HG03571 (cell line): ENCODE results near the gene ANXA7.
"Not testable (repeated sequence)": the region's sequence is repeated elsewhere in the genome, so short reads cannot be mapped to it uniquely, and the experiment has no call there.

Experiments
- ATAC-seq: cut with Tn5 transposase; IDR thresholded peaks from one replicate; pipeline ENCODE4 v1.9.1; 2021; ENCODE audit not compliant: unreplicated experiment

ANXA7 gene

DNA sequence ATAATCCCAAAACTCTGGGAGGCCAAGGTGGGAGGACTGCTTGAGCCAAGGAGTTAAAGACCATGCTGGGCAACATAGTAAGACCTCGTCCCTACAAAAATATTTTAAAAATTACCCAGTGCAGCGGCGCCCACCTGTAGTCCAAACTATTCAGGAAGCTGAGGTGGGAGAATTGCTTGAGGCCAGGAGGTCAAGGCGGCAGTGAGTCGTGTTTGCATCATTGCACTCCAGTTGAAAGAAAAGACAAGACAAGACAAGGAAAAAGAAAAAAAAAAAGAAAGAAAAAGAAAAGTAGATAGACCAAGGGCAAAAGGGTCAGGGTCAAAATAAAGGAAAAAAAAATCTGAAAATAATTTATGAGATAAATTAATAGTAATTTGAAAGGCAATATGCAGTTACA lies 5.8 kb downstream of the ANXA7 start:
- ATAC-seq: no peak

DNA sequence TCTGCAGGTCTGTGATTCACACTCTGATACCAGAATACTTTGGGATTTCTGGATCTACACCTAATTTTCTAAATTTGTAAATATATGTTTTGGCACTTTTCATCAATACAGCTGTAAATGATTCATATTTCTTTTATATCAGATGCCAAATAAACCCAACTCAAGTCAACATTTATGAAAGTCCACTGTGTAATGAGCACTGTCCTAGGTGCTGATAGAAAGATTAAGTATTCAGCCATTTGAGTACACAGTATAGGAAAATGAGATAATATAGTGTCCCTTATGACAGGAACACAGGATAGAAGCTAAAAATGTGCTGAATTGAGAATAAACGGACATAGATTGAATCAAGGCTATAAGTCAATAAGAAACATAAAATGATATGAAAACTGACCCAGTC lies 6.4 kb downstream of the ANXA7 start:
- ATAC-seq: no peak

DNA sequence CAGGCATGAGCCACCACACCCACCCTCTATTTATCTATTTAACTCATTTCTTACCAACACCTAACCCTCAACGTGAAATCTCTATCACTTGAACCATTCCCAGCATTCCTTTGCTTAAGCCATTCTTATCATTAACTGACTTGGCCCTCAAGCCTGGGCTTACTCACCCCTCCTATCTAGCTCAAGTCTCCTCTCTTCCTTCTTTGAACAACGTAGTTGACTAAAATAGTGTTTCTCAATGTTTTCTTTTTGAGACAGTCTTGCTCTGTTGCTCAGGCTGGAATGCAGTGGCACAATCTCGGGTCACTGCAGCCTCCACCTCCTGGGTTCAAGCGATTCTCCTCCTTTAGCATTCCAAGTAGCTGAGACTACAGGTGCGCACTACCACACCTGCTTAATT lies 7.0 kb downstream of the ANXA7 start:
- ATAC-seq: no peak

DNA sequence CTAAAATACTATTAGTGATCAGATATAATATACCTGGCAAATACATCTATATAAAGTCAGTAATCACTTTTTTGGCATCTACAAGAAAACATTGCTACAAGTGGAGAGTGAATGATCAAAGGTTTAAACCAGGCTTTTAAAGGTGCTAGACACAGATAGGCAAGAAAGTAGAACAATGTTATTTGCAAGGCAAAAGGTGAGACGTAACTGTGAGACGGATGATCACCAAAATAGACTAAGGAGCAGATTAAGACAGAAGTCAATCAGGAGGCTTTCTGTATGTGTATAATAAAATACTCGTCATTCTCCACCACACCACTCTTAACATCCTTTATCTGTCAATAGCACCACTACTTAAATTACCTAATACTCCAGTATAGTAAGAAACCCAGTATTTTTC lies 8.3 kb downstream of the ANXA7 start:
- ATAC-seq: no peak

DNA sequence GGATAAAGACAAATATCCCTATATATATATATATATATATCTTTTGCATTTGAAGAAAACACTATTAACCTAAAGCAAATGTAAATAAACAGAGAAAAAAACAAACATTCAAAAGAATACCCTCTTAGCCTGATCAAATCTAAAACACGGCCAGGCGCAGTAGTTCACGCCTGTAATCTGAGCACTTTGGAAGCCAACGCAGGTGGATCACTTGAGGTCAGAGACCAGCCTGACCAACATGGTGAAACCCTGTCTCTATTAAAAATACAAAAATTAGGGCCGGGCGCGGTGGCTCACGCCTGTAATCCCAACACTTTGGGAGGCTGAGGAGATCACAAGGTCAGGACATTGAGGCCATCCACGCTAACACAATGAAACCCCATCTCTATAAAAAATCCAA lies 9.2 kb downstream of the ANXA7 start:
- ATAC-seq: no peak

DNA sequence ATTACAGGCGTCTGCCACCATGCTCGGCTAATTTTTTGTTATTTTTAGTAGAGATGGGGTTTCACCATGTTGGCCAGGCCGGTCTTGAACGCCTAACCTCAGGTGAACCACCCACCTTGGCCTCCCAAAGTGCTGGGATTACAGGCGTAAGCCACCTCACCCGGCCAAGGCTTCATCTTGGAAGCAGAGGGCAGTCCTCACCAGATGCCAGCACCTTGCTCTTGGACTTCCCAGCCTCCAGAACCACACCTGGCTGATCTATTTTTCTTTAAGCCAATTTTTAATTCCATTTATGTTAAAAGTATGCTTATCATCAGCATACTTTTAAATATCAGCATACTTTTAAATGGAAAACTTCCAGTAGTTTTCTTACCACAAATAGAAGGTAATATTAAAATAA lies 12.2 kb downstream of the ANXA7 start:
- no peak for ATAC-seq

DNA sequence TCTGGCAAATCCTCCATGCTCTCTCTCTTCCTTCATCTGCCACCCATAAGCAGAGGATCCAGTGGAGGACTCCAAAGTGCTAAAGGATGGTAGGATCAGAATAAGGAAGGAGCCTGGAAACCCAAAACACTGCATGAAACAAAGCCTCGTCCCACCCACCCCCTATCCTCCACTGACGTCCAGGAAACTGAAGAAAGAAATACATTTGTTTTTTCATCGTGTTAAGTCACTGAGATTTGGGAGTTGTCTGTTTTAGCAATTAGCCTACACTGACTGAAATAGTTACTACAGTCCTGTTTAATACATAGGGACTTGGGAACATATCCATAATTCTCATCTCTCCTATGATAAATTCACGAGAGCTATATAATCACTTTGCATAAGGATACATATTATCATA lies 14.8 kb downstream of the ANXA7 start:
- no peak for ATAC-seq

DNA sequence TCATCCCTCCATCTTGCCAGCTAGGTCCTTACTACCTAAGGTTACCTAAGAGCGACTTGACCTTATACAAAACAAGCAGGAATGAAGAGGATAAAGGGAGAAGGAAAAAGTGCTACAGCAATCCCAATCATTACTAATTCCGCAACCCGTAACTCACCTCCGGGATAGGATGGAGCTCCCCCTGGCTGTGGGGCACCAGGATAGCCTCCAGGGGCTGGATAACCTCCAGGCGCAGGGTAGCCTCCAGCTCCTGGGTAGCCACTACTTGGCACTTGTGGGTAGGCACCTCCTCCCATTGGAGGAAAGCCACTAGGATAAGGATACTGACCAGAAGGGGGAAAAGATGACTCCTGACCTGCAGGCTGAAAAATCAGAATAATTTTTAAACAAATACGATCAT lies 15.8 kb downstream of the ANXA7 start:
- ATAC-seq: no peak

DNA sequence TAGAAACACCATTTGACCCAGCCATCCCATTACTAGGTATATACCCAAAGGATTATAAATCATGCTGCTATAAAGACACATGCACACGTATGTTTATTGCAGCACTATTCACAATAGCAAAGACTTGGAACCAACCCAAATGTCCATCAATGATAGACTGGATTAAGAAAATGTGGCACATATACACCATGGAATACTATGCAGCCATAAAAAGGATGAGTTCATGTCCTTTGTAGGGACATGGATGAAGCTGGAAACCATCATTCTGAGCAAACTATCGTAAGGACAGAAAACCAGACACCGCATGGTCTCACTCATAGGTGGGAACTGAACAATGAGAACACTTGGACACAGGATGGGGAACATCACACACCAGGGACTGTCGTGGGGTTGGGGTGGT lies 19.5 kb downstream of the ANXA7 start:
- ATAC-seq: not testable (repeated sequence)

DNA sequence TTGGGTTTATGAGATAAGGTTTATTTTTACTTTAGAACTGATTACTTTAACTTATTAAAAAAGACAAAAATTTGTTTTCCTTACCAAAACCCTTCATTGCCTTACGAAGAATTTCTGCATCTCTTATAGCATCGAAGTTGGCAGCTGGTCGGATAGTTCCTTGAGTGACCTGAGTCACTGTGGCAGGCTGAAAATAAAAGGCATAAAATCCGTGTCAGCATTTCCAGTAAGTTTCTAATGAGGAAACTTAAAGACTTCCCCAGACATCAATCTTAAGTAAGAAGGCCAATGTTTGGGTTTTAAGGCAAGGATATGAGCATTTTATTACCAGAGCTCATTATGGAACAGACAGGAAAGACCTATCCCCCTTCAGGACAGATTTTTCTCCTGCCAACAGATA lies 25.6 kb downstream of the ANXA7 start:
- ATAC-seq: no peak

DNA sequence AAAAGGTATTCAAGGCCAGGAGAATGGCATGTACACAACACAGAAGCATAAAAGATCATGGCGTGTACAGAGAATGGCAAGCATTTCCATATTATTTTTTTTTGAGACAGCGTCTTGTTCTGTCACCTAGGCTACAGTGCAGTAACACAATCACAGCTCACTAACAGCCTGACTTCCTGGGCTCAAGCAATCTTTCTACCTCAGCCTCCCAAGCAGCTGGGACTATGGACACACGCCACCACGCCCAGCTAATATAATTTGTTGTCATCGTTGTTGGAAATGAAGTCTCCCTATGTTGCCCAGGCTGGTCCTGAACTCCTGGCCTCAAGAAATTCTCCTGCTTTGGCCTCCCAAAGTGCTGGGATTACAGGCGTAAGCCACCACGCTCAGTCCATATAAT lies 27.3 kb downstream of the ANXA7 start:
- ATAC-seq: no peak

DNA sequence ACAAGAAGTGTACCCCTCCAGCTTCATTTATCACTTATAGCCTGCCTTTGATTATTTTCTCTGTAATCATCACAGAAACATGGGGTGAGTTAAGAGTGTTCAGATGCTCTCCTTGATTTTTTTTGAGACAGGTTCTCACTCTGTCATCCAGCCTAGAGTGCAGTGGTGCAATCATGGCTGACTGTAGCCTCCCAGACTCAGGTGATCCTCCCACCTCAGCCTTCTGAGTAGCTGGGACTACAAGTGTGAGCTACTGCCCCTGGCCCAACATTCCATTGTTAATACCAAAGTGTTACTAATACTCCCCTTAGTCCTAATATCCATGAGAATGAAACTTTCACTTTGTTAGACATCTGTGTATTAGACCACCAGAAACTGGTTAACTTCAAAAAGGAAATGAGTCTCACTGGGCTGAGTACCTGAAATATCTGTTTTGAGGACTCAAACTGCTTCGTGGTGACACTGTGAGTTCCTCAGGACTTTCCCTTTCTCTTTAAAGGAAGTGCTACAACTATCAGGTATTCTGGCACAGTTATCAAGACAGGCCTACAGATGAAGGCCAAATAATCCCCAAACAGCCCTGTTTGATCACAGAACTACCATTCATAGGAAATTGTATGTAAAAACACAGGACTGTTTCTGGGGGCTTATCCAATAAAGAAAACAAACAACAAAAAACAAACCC lies 34.7 kb downstream of the ANXA7 start:
- no peak for ATAC-seq

DNA sequence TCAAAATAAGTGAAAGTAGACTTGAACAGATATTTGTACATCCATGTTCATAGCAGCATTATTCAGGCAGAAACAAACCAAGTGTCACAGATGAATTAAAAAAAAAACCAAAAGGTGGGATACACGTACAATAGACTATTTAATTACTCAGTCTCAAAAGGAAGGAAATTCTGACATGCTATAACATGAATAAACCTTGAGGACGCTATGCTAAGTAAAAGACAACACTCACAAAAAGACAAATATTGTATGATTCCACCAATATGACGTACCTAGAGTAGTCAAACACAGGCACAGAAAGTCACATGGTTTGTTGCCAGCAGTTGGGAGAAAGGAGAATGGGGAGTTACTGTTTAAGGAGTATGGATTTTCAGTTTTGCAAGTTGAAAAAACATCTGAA lies 37.2 kb downstream of the ANXA7 start:
- no peak for ATAC-seq

DNA sequence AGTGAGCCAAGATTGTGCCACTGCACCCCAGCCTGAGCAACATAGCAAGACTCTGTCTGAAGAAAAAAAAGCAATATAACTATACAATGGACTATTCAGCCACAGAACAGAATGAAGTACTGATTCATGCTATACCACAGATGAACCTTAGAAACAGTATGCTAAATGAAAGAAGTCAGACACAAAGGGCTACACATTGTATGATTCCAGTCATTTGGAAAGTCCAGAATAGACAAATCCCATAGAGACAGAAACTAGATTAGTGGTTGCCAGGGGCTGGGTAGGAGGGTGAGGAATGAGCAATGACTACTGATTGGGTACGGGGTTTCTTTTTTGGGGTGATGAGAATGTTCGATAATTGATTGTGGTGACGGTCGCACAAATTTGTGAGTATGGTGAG lies 45.6 kb downstream of the ANXA7 start:
- no peak for ATAC-seq

DNA sequence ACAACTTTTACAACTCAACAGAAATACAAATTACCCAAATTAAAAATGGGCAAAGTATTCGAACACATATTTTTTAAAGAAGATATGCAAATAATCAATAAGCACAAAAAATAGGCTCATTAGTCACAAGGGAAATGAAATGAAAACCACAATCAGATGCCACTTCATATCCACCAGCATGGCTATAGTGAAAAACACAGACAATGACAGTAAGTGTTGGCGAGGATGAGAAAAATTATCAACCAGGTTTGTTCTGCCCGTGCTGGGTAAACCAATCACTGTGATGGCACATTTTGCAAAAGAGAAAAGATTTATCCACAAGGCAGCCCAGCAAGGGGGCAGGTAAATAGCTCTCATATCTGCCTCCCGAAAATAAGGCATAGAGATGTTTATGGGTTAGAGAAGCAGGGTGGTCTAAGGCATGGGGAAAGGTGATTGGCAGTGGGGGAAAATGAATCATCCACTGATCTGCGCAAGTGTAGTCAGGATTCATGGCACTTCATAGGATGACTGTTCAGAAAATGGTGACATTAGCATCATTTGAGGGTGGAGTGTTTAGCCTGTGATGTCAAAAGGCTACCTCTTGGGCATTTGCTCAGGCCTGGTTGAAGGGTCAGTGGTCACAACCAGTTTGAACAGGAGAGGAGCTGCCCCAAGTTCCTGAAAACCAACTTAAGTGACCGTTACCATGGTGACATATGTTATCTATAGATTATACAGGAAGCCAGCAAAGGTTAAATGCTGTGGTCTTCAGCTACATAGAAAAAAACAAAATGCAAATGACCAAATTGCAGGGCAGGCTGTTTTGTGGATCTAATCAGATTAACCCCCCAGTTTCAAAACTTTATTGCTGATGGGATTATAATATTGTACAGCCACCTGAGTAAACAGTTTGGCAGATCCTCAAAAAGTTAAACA lies 47.2 kb downstream of the ANXA7 start:
- no peak for ATAC-seq

DNA sequence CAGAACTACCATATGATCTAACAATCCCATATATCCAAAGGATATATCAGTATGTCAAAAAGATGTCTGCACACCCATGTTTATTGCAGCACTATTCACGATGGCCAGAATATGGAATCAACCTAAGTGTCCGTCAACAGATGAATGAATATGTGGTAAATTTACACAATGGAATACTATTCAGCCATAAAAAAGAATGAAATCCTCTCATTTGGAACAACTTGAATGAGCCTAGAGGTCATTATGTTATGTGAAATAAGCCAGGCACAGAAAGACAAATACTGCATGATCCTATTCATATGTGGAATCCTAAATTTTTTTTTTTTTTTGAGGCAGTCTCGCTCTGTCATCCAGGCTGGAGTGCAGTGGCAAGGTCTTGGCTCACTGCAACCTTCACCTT lies 48.9 kb downstream of the ANXA7 start:
- no peak for ATAC-seq

DNA sequence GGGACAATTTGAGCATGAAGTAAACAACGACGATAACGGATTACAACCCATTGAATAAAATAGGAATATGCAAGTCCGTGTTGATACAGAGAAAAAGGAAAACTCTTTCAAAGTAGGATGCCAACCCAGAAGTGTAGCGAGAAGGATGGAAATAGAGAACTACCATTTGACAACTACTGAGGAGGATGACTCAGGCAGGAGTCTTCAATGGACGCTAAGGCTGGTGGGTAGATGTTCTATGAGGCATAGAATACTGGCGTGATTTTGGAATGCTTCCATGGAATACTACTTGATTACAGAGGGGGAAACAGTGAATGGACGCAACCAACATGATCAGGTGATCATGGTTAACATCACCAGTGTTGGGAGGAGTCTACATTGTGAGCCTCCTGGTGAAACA lies 54.4 kb downstream of the ANXA7 start:
- no peak for ATAC-seq

DNA sequence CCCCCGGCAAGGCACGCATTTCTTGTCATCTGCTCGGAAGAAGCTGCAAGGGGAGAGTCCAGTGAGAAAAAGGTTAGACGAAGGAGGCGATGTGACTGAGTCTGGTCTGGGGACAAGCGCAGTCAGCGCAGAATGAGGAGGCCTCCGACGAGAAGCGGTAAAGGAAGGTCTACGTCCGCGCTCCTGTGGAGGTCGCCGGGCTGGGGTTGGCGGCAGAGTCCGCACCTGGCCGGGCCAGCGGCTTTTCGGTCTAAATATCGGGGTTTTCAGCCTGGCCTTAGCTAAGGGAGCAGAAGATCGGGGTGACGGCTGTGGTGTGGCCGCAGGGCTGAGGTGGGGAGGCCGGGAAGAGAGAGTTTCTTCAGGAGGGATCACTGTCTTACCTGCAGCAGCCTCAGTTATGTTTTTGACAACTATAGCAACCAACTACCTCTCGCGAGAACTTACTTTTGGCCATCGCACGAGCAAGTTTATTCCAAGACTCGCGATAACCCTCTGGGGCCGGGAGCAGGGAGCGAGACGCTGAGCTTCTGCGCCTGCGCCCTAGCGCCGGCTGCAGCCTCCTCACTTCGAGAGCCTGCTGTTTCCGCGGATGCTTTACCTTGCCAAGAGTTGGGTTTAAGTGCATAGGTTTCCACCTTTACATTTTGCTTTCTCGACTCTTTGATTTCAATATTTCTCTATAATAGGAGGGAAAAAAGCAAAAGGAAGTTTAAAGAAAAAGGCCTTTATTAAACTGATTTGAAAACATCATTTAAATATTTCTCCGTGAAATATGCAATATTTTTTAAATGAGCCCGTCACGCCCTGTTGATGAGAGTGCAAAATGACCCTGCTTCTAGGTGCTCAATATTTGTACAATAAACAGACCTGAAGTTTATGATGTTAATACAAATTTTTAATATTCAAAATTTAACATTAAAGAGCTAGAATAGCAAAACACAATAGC lies 55.3 kb downstream of the ANXA7 start, which contains the start of gene CFAP70:
TSS of gene CFAP70 (minus strand) at position 534 of the 949 bp plus-strand sequence. CDS start 4,068 bp downstream, outside the sequence.
- peak; percentile 89 for ATAC-seq

DNA sequence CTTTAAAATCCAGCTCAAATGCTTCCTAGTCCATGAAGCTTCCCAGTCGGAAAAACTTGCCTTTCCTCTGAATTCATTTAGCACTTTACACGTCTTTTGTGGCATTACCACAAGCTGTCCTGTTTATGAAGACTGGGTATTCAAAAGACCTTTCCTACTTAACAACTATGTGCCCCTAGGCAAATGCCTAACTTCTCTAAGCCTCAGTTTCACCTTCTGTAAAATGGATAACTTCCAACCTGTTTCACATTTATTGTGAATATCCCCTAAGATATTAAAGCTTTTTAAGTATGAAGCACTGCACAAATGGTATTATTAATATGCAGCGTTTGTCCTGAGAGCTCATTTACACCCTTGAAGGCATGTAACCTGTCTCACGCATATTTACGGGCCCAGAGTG lies 56.0 kb downstream of the ANXA7 start:
- ATAC-seq: no peak

DNA sequence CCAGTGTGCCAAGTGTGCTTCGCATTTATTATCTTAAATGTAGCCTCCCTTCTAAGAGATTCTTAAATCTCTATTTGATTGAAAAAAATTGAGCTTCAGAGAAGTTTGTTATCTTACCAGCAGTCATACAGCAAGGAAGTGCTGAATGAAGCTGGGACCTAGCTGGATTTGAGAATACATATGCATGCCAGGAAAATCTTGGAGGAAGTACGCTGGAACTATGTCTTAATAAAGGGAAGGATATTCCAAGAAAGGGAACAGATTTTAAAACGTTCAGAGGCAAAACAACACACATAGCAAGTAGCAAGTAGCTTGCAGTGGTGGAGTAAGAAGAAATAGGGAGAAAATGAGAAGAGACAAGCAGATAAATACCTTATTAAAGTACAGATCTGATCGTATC lies 56.7 kb downstream of the ANXA7 start:
- no peak for ATAC-seq

DNA sequence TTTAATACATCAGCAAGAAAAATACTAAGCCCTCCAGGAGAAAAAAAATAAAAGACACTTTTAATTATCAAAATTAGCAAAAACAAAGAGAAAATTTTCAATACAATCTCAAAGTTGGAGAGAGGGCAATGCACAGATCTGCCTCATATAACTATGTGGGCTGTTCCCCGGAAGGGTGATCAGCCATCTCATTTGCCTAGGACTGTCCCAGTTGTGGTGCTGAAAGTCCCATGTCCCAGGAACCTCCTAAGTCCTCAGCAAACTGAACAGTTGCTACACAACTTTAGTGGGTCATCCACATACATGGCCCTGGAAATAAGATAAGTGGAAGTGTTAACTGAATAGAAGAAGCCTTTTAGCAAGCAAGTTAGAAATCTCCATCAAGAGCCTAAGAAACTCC lies 69.6 kb downstream of the ANXA7 start:
- ATAC-seq: no peak
